Measurements from ENCODE around the gene MFGE8. TPM values are rescaled to one million over a fixed set of nuclear protein-coding genes. Genes with fewer than 3 reads are reported as not detected.
A peak's percentile ranks its signal among the peaks of the same experiment; 100 is the strongest.

Gene MFGE8
- total and polyA plus RNA-seq, 12 donors, result 359 to 690 (median 511) TPM

GRCh38 chr15:88874684-88875083 lies 38.5 kb downstream of the MFGE8 start:
- ATAC-seq (peak in 5 of 8 donors; percentile 8 to 54 (median 45)), DNase-seq (no peak)
- H3K4me3 ChIP-seq, result no peak overlapping the region
- peaks cover 0 to 7% (median 0%) of the 10 kb centered on the region in 7 donors for H3K27me3 ChIP-seq
- H3K4me1 ChIP-seq, result peaks cover 0 to 8% (median 0%) of the 10 kb centered on the region in 9 donors
- no peak overlapping the region for H3K27ac ChIP-seq
- WGBS, 2 donors, result 26 to 29% methylated on average over 6 of the region's 6 CpGs
- peaks cover 0 to 34% (median 0%) of the 10 kb centered on the region in 9 donors for H3K36me3 ChIP-seq
- H3K9me3 ChIP-seq, result no peaks in the 10 kb centered on the region
- no peak for TF ChIP-seq CTCF (IDR thresholded peaks at IDR 0.05)
- intact Hi-C loops (cut with DNase I), result no loop called here

GRCh38 chr15:88874275-88874674 lies 38.9 kb downstream of the MFGE8 start:
- Histone ChIP-seq H3K27me3 (peaks cover 0 to 7% (median 0%) of the 10 kb centered on the region in 7 donors), H3K4me1 (peaks cover 0 to 8% (median 0%) of the 10 kb centered on the region in 9 donors), H3K27ac (peak overlapping the region in 1 of 10 donors; percentile 1), H3K36me3 (peaks cover 0 to 30% (median 0%) of the 10 kb centered on the region in 9 donors), H3K4me3 (no peak overlapping the region), H3K9me3 (no peaks in the 10 kb centered on the region)
- WGBS, 2 donors, result 69 to 76% methylated on average over 15 of the region's 15 CpGs
- DNase-seq, result no peak
- TF ChIP-seq CTCF (IDR thresholded peaks at IDR 0.05), result no peak
- intact Hi-C loops (cut with DNase I), result no loop called here
- no peak for ATAC-seq

- ATAC-seq, result no peak
- Histone ChIP-seq H3K9me3 (no peaks in the 10 kb centered on the region), H3K36me3 (peaks cover 0 to 27% (median 0%) of the 10 kb centered on the region in 9 donors), H3K4me3 (no peak overlapping the region), H3K27me3 (peaks cover 0 to 7% (median 0%) of the 10 kb centered on the region in 7 donors), H3K4me1 (peaks cover 0 to 8% (median 0%) of the 10 kb centered on the region in 9 donors), H3K27ac (peak overlapping the region in 1 of 10 donors; percentile 1)
- DNase-seq, result no peak
- WGBS, 2 donors, result 85 to 92% methylated on average over 13 of the region's 13 CpGs
- intact Hi-C loops (cut with DNase I), result no loop called here
- TF ChIP-seq CTCF (IDR thresholded peaks at IDR 0.05), result no peak
Measured at GRCh38 chr15:88873786-88874185, 39.4 kb downstream of the MFGE8 start.

GRCh38 chr15:88872706-88873105 lies 40.5 kb downstream of the MFGE8 start:
- no peak for ATAC-seq

More at GRCh38 chr15:88872706-88873105, 40.5 kb downstream of the MFGE8 start:
- TF ChIP-seq CTCF (IDR thresholded peaks at IDR 0.05), result no peak
- 80 to 82% methylated on average over 9 of the region's 9 CpGs for WGBS, 2 donors
- no peak for DNase-seq
- Histone ChIP-seq H3K4me1 (peaks cover 0 to 8% (median 0%) of the 10 kb centered on the region in 9 donors), H3K9me3 (no peaks in the 10 kb centered on the region), H3K27me3 (peaks cover 0 to 7% (median 0%) of the 10 kb centered on the region in 7 donors), H3K4me3 (no peak overlapping the region), H3K36me3 (peaks cover 0 to 16% (median 0%) of the 10 kb centered on the region in 9 donors), H3K27ac (no peak overlapping the region)
- intact Hi-C loops (cut with DNase I), result no loop called here

Data from heart right ventricle (tissue), 16 donors.